HCT116 (cell line): ENCODE data around the gene FRMD8.

Experiments
- ELF1 ChIP-seq: IDR thresholded peaks from 2 replicates; pipeline ENCODE4 v1.6.1; 2012; ENCODE audit warnings: low read depth, borderline replicate concordance
- EZH2 ChIP-seq: fragments of 200-600 bp; sonication (generic); IDR thresholded peaks from 2 replicates; pipeline ENCODE4 v1.6.1; 2017; ENCODE audit warnings: antibody characterized with exemption, mixed run types
- EZH2phosphoT487 ChIP-seq: fragments of 200-600 bp; IDR thresholded peaks from 2 replicates; pipeline ENCODE4 v1.6.1; 2018; ENCODE audit warnings: antibody characterized with exemption, borderline replicate concordance
- FOSL1 ChIP-seq: IDR thresholded peaks from 2 replicates; pipeline ENCODE4 v1.6.1; 2012; ENCODE audit warnings: low read depth
- JUND ChIP-seq: IDR thresholded peaks from 2 replicates; pipeline ENCODE4 v1.6.1; 2012
- POLR2A ChIP-seq: IDR thresholded peaks from 2 replicates; pipeline ENCODE4 v1.7.0; 2011; ENCODE audit warnings: borderline replicate concordance; ENCODE audit not compliant: insufficient read depth, insufficient read length; ENCODE audit errors: extremely low read depth
- POLR2AphosphoS5 ChIP-seq: IDR thresholded peaks from 2 replicates; pipeline ENCODE4 v1.6.1; 2011; ENCODE audit warnings: mild to moderate bottlenecking, low read depth, low read length, moderate library complexity
- RAD21 ChIP-seq: IDR thresholded peaks from 2 replicates; pipeline ENCODE4 v1.6.1; 2012; ENCODE audit warnings: low read depth, mild to moderate bottlenecking
- SIN3A ChIP-seq: IDR thresholded peaks from 2 replicates; pipeline ENCODE4 v1.6.1; 2012; ENCODE audit warnings: low read depth
- SP1 ChIP-seq: IDR thresholded peaks from 2 replicates; pipeline ENCODE4 v1.6.1; 2012; ENCODE audit warnings: low read depth
- SRF ChIP-seq: IDR thresholded peaks from 2 replicates; pipeline ENCODE4 v1.6.1; 2012; ENCODE audit warnings: low read depth
- TF ChIP-seq, protein P1 (sequence below), 3 experiments: fragments of 200-600 bp in 1 of 3; sonication (generic) in 1 of 3; IDR thresholded peaks in 2 of 3; conservative IDR thresholded peaks in 1 of 3; 2 replicates each; pipeline ENCODE4 v1.5.1; 2012 to 2017; ENCODE audit warnings: low read depth in 2 of 3, low read length in 2 of 3, antibody characterized with exemption in 1 of 3, borderline replicate concordance in 1 of 3, control low read depth in 1 of 3, mild to moderate bottlenecking in 1 of 3, mixed read lengths in 1 of 3, mixed run types in 1 of 3, moderate library complexity in 1 of 3; ENCODE audit not compliant: insufficient read depth in 1 of 3
- TF ChIP-seq, protein P2 (sequence below): IDR thresholded peaks from 2 replicates; pipeline ENCODE4 v1.6.1; 2012; ENCODE audit warnings: low read depth
- TF ChIP-seq, protein P3 (sequence below): IDR thresholded peaks from 2 replicates; pipeline ENCODE4 v1.6.1; 2011; ENCODE audit warnings: mild to moderate bottlenecking, low read length, moderate library complexity; ENCODE audit not compliant: insufficient replicate concordance; ENCODE audit errors: extremely low read depth

DNA sequence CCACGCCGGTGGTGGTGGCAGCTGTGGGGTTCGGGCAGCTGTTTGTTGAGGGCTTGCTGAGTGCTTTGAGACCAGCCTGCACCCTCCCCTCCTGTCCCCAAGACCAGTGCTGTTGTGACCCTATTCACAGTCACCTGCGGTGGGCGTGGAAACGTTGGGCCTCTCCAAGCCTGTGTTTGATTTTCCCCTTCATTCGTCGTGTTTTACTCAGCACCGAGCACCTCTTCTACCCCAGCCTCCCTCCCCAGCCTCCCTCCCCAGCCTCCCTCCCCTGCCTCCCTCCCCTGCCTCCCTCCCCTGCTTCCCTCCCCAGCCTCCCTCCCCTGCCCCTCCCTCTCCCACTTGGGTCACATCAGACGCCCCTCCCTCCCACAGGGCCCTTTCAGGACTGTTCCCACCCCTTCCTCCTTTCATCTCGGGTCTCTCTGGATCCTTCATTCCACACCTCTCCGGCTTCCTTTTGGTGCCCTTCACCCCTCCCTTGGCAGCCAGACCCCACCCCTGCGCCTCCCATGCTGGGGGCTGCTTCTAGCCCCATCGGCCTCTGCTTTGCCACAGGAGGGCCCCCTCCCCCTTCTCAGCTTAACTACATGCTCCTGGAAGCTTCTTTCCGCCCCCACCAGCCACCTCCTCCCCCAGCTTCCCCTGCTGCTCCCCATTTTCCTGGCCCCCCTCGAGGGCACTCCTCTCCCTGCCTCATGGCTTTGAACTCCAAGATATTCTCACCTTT is 14.8 kb downstream of the FRMD8 start:
- TF ChIP-seq POLR2A (no peak), JUND (no peak), RAD21 (no peak), EZH2phosphoT487 (no peak), ELF1 (no peak), EZH2 (no peak), SIN3A (no peak), FOSL1 (no peak), POLR2AphosphoS5 (no peak), SRF (no peak), SP1 (no peak)
- TF ChIP-seq, protein P1, sequence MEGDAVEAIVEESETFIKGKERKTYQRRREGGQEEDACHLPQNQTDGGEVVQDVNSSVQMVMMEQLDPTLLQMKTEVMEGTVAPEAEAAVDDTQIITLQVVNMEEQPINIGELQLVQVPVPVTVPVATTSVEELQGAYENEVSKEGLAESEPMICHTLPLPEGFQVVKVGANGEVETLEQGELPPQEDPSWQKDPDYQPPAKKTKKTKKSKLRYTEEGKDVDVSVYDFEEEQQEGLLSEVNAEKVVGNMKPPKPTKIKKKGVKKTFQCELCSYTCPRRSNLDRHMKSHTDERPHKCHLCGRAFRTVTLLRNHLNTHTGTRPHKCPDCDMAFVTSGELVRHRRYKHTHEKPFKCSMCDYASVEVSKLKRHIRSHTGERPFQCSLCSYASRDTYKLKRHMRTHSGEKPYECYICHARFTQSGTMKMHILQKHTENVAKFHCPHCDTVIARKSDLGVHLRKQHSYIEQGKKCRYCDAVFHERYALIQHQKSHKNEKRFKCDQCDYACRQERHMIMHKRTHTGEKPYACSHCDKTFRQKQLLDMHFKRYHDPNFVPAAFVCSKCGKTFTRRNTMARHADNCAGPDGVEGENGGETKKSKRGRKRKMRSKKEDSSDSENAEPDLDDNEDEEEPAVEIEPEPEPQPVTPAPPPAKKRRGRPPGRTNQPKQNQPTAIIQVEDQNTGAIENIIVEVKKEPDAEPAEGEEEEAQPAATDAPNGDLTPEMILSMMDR (IDR thresholded peaks at IDR 0.05 in 2 of 3, conservative IDR thresholded peaks at IDR 0.05 in 1 of 3; ENCODE audit: borderline replicate concordance in 1 of 3, insufficient read depth in 1 of 3, low read depth in 2 of 3, low read length in 2 of 3) = no peak
- TF ChIP-seq, protein P2, sequence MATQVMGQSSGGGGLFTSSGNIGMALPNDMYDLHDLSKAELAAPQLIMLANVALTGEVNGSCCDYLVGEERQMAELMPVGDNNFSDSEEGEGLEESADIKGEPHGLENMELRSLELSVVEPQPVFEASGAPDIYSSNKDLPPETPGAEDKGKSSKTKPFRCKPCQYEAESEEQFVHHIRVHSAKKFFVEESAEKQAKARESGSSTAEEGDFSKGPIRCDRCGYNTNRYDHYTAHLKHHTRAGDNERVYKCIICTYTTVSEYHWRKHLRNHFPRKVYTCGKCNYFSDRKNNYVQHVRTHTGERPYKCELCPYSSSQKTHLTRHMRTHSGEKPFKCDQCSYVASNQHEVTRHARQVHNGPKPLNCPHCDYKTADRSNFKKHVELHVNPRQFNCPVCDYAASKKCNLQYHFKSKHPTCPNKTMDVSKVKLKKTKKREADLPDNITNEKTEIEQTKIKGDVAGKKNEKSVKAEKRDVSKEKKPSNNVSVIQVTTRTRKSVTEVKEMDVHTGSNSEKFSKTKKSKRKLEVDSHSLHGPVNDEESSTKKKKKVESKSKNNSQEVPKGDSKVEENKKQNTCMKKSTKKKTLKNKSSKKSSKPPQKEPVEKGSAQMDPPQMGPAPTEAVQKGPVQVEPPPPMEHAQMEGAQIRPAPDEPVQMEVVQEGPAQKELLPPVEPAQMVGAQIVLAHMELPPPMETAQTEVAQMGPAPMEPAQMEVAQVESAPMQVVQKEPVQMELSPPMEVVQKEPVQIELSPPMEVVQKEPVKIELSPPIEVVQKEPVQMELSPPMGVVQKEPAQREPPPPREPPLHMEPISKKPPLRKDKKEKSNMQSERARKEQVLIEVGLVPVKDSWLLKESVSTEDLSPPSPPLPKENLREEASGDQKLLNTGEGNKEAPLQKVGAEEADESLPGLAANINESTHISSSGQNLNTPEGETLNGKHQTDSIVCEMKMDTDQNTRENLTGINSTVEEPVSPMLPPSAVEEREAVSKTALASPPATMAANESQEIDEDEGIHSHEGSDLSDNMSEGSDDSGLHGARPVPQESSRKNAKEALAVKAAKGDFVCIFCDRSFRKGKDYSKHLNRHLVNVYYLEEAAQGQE = no peak
- TF ChIP-seq, protein P3, sequence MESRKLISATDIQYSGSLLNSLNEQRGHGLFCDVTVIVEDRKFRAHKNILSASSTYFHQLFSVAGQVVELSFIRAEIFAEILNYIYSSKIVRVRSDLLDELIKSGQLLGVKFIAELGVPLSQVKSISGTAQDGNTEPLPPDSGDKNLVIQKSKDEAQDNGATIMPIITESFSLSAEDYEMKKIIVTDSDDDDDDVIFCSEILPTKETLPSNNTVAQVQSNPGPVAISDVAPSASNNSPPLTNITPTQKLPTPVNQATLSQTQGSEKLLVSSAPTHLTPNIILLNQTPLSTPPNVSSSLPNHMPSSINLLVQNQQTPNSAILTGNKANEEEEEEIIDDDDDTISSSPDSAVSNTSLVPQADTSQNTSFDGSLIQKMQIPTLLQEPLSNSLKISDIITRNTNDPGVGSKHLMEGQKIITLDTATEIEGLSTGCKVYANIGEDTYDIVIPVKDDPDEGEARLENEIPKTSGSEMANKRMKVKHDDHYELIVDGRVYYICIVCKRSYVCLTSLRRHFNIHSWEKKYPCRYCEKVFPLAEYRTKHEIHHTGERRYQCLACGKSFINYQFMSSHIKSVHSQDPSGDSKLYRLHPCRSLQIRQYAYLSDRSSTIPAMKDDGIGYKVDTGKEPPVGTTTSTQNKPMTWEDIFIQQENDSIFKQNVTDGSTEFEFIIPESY = no peak
